Ramos (cell line): Measurements from ENCODE around the gene MTA2.
"Not testable (repeated sequence)": the region's sequence is repeated elsewhere in the genome, so short reads cannot be mapped to it uniquely, and the experiment has no call there.

ENCODE experiments used
- in situ Hi-C: fragments of 300-500 bp; cut with MboI; formaldehyde crosslinking; loops from one replicate; pipeline ENCODE4 v1.14.3; 2022; ENCODE audit warnings: low sequenced_read_pairs; ENCODE audit not compliant: unreplicated experiment

Gene MTA2

DNA sequence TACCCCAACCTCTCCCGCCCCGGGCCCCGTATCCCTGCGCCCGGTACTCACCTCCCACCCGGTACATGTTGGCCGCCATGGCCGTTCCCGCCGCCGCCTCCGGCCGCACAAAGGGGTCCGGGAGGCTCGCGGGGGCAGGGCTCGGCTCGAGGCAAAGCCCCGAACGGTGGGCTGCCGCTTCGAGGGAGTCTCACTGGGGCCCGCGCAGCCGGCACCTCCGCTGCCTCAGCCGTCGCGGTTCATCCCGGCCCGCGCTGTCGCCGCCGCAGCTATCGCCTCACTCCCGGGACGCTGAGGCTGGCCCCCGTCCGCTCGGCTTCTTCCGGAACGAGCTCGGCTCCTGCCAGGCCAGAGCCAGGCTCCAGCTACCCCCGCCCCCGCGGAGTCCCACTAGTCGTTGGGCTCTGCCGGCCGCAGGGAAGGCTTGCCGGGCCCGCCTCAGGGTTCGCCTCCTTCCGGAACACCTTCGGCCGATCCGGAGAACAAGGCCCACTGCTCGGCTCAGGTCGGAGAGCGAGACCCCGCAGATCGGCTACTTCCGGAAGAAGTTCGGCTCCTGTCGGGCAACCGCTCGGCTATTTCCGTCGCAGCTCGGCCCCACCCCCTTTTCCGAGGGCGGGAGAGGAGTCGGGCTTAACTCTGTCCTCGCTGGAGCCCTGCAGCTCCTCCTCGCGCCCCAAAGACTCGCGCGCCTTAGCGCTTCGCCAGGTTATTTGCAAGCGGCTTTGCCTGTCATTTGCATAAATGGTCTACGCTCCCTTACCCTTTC lies at the start of gene MTA2:
Gene MTA2 (minus strand): TSS at position 494 of the 769 bp plus-strand sequence. CDS start 415 bp downstream, at position 79.
- in situ Hi-C loops: loop anchor here (25.0 kb wide), 1 partner anchor 1636 kb away; the partner anchor contains the start of genes DNAJC4, FKBP2, NUDT22 and PPP1R14B

- in situ Hi-C loops: not testable (repeated sequence)
These were observed 48.6 kb upstream of the MTA2 start for GRCh38 chr11:62650283-62650682.

- in situ Hi-C loops: no loop called here
These were observed 47.8 kb upstream of the MTA2 start for GRCh38 chr11:62649486-62649885.

GRCh38 chr11:62648967-62649364 lies 47.3 kb upstream of the MTA2 start:
- in situ Hi-C loops: no loop called here

- in situ Hi-C loops: no loop called here
These were observed 46.7 kb upstream of the MTA2 start for GRCh38 chr11:62648185-62648966.

GRCh38 chr11:62647609-62648005 lies 45.9 kb upstream of the MTA2 start:
- in situ Hi-C loops: no loop called here

DNA sequence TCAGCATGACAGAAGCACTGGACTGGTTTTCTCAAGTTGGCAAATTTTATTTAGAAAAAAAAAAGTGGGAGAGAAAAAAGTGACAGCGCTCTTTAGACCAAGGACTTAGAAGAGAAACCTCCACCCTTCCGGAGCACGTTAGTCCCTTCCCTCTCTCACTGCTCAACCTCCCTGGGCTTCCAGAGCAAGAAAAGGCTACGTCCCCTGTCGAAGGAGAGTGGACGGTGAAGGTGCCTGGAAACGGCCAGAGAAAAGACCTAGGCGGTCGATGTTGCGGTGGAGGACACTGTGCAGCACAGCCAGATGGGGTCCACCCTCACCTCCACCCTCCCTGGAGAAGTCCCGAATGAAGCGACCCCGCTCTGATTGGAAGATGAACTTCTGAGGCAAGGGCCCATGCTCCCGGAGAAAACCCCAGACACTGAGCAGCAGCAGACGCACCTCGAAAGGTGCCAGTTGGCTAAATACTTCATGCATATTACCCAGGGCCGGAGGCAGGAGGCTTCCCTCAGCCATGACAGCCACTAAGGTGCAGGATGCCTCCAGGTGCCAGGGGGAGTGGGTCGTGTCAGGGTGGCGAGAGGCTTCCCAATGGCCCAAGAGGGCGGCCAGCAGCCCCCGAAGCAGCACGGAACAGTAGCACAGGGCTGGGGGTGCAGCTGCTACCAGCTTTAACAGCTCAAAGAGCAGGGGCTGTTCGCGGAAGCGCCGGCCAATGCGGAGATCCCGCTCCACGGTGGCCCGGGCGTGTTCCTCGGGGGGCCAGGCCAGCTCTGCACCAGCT lies 45.4 kb upstream of the MTA2 start:
- in situ Hi-C loops: no loop called here

GRCh38 chr11:62645946-62646824 lies 44.5 kb upstream of the MTA2 start, which contains the start of gene GANAB:
GANAB (minus strand) TSS chr11:62646613; CDS start chr11:62646599, 14 bp downstream.
- in situ Hi-C loops: no loop called here

GRCh38 chr11:62645671-62645945 lies 43.9 kb upstream of the MTA2 start:
- in situ Hi-C loops: no loop called here

DNA sequence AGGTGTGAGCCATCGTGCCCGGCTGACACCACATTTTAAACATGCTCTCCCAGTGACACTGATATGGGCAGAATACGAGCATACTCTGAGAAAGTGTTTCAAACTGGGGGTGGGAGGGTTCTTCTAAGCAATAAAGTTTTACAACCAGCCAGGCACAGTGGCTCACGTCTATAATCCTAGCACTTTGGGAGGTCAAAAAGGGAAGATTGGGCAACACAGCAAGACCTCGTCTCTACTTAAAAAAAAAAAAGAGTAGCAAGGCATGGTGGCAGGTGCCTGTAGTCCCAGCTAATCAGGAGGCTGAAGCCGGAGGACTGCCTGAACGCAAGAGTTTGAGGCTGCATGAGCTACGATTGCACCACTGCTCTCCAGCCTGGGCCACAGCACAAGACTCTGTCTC lies 42.6 kb upstream of the MTA2 start:
- in situ Hi-C loops: no loop called here

DNA sequence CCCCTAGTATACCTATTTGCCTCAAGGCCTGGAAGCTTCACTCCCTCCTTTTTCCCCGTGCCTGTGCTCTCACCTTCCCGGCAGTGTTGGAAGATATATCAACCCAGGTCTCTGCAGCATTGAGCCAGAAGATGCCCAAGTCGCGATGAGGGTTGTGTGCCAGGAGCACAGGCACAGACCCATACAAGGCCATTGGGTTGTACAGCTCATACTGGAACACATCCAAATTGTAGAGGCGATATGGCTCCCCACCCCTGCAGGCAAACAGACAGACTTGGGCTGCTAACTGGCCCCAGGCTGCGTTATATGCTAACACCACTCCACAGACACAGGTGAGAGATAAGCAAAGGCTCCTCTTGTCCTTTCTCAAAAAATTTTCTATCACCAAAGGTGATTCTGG lies 30.8 kb upstream of the MTA2 start:
- in situ Hi-C loops: no loop called here

GRCh38 chr11:62627713-62628112 lies 26.0 kb upstream of the MTA2 start:
- in situ Hi-C loops: no loop called here

DNA sequence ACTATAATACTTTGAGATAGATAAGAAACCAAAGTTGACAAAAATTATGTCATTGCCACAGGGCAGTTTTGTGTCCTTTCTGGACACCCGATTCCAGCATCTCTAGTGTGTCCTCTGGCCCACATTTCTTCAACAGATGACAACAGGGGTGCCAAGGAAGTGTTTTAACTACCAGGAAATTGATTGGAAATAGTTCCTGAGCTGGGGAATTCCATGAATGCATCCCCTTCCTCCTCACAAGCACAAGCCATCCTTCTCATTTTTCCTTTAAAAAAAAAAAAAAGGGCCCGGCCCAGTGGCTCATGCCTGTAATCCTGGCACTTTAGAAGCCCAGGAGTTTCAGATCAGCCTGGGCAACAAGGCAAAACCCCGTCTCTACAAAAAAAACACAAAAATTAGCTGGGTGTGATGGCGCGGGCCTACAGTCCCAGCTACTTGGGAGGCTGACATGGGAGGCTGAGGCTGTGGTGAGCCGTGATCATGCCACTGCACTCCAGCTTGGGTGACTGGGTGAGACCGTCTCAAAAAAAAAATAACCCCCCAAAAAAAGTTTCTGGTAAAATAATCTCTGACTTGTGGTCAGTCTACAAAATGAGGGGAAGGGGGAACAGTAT lies 20.9 kb upstream of the MTA2 start:
- in situ Hi-C loops: loop anchor here (25.0 kb wide), 1 partner anchor 1615 kb away; the partner anchor contains the start of genes DNAJC4, FKBP2, NUDT22 and PPP1R14B

DNA sequence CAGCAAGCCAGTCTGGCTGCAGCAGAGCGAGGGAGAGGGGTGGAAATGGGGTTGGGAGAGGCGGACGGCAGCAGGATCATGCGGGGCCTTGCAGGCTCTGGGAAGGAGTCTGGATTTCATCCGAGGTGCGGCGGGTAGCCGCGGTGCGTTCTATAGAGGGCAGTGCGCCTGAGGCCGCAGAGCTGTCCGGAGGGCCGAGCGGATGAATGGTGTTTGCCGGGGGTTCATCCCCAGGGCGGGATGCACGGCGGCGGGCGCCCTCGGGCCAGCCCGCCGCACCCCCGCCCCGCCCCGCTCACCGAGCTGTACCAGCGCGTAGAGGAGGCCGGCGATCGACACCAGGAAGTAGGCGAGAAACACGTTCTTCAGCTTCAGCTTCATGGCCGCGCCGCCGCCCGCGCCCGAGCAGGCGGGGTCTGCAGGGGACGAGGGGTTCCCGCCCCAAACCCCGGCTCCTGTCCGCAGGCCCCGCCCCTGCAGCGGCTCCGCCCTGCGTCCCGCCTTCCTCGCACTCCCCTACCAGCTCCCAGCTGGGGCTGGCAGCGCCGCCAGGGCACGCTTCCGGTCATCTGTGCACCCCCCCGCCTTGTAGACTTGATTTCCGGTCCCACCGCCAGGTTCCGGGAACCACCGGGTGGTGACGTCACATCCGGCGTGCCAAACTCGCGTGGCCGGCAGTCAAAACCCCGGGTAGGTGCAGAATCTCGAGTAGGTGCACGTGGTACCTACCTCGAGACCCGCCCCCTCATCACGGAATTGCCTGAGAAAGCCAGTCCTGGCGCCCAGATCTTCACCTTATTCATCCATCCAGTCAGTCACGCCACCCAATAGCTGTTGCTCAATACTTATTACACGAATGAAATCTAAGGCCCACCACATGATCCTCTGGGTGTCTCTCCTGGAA lies 20.2 kb upstream of the MTA2 start, which contains the start of gene B3GAT3:
Gene B3GAT3 (minus strand): TSS at position 420 of the 904 bp plus-strand sequence. CDS start 39 bp downstream, at position 381.
- in situ Hi-C loops: loop anchor here (25.0 kb wide), 1 partner anchor 1615 kb away; the partner anchor contains the start of genes DNAJC4, FKBP2, NUDT22 and PPP1R14B

DNA sequence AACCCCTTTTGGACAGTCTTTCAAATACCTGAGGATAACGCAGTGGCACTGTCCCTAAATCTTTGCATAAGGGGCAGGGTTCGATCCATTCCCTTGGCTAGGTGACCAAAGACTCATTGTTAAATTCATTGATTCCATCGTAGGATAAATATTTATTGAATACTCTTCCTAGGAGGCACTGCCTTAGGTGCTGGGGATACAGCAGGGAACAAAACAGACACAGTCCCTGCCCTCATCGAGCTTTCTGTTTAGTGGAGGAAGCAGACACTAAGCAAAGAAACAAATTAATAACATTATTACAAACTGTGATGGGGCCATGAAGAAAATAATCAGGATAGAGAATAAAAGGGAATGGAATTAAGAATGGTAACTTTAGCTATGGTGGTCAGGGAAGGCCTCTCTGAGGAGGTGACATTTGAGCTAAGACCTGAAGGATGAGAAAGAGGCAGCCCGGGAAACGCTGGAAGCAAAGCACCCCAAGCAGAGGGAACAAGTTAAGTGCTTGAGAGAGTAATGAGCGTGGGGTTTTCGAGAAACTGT lies 19.4 kb upstream of the MTA2 start:
- in situ Hi-C loops: loop anchor here (25.0 kb wide), 1 partner anchor 1616 kb away; the partner anchor contains the start of genes DNAJC4, FKBP2, NUDT22 and PPP1R14B

DNA sequence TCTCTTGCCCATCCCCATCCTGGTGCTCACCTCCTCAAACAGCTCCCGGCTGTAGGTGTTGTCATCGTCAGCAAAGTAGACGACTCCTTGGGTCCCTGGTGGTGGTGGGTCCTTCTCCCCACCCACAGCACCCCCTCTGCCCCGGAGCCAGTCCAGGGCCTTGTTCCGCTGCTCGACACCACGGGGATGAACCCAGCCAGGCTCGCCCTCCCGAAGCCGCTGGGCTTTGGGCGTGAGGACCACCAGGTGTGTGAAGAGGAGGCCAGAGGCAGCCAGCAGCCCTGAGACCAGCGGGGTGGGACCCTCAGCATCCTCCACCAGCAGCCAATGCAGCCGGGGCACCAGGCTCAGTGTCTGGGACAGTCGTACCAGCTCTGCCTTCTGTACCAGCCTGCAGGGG lies 15.3 kb upstream of the MTA2 start:
- in situ Hi-C loops: loop anchor here (25.0 kb wide), 1 partner anchor 1620 kb away; the partner anchor contains the start of genes DNAJC4, FKBP2, NUDT22 and PPP1R14B

DNA sequence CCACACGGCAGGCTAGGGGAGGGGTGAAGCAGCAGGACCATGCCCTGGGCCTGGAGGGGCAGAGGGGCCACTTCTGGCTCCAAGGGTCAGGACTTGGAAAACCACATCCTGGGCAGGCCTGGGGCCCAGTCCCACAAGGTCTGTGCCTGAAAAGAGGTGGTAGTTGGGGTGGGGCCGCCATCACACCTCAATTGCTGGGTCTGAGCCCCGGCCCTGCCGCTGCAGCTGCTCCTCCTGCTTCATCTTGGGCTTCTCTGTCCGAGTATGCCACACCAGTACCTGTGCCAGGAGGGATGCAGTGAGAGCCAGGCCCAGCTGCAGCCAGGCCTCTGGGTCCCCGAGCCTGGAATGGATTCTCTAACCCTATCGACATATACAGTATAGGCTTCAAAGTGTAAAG lies 13.9 kb upstream of the MTA2 start:
- in situ Hi-C loops: loop anchor here (25.0 kb wide), 1 partner anchor 1622 kb away; the partner anchor contains the start of genes DNAJC4, FKBP2, NUDT22 and PPP1R14B
